HFF-Myc (cell line): Measurements from ENCODE around the gene EPHA1.

Experiments
- DNase-seq: peaks from one replicate; pipeline ENCODE4 v3.0.0-alpha.2; 2011; ENCODE audit warnings: low read depth; ENCODE audit errors: extremely low read depth
- H3K4me3 ChIP-seq: replicated peaks from 2 replicates; pipeline ENCODE4 v1.5.1; 2011; ENCODE audit warnings: low read depth, mild to moderate bottlenecking, control low read depth, low read length
- CTCF ChIP-seq: IDR thresholded peaks from 2 replicates; pipeline ENCODE4 v1.5.1; 2012; ENCODE audit warnings: mild to moderate bottlenecking, low read depth, low read length, control low read depth; ENCODE audit errors: missing control alignments

Gene EPHA1

GRCh38 chr7:143382791-143383641, 25.6 kb downstream of the EPHA1 start:
- no peak for TF ChIP-seq CTCF
- peak overlapping the region; percentile 96 for H3K4me3 ChIP-seq
- no peak for DNase-seq

- DNase-seq: no peak
- H3K4me3 ChIP-seq: peak overlapping the region; percentile 96
- no peak for TF ChIP-seq CTCF
Observed at GRCh38 chr7:143382126-143382790, 26.4 kb downstream of the EPHA1 start.

- DNase-seq: no peak
- no peak for TF ChIP-seq CTCF
- peak overlapping the region; percentile 96 for H3K4me3 ChIP-seq
Observed at GRCh38 chr7:143381427-143382125, 27.1 kb downstream of the EPHA1 start.

- DNase-seq: no peak
- peak within 1 kb of the TSS; percentile 96 for H3K4me3 ChIP-seq
- TF ChIP-seq CTCF: no peak
Observed at GRCh38 chr7:143380646-143381426, 27.8 kb downstream of the EPHA1 start, which contains the start of gene ZYX. TSS of gene ZYX (plus strand) at chr7:143381345. CDS start at chr7:143381572, 227 bp downstream.

GRCh38 chr7:143380260-143380645, 28.4 kb downstream of the EPHA1 start:
- TF ChIP-seq CTCF: peak; percentile 85
- peak overlapping the region; percentile 96 for H3K4me3 ChIP-seq
- DNase-seq: peak; percentile 72

GRCh38 chr7:143379611-143380259, 28.9 kb downstream of the EPHA1 start:
- DNase-seq: no peak
- TF ChIP-seq CTCF: no peak
- peak overlapping the region; percentile 96 for H3K4me3 ChIP-seq
